ENCODE data around the gene TMEM86B.

DNA sequence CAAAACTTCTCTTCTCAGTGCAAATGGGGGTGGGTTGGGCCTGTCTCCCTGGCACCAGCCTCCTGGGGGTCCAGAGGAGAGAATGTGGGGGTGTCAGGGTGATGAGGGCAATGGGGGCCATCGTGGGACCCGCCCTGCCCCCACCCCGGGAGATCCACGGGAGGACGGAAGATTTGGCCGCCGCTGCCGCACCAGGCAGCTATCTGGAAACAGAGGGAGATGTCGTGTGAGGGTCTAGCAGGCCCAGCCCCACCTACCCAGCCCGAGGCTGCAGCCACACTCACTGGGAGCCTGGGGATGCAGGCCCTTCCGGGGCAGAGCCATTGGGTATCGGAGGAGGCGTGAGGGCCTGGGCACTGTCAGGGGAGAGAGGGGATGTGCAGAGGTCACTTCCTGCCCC, 1.8 kb upstream of the TMEM86B start:
- TF ChIP-seq POLR2AphosphoS5 (IDR thresholded peaks at IDR 0.05) (no peak), CTCF (IDR thresholded peaks at IDR 0.05) (no peak)

All from transverse colon (tissue), 4 donors.